ENCODE data around the gene FERMT3. TPM values are rescaled to one million over a fixed set of nuclear protein-coding genes. Genes with fewer than 3 reads are reported as not detected.

Gene FERMT3
- total RNA-seq, 4 donors from 2014 or later: 2.8 to 10.4 (median 6.1) TPM

DNA sequence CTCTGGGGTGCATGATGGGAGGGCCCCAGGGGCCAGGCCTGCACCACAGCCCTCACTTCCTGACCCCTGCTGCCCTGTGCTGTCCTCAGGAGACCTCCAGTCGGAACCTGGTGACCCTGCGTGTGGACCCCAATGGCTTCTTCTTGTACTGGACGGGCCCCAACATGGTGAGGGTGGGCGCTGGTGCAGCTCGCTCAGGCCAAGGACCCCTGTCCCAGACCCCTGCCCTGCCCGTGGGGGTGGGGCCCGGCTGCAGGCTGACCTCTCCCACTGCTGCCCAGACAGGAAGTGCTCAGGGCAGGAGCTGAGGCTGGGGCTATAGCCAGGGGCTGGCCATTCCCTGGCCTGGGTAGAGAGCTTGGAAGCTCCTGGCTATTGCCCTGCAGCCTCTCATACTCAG is 47.8 kb downstream of the FERMT3 start:
- intact Hi-C loops (cut with DNase I; ENCODE audit: low total_unique reads) (no loop called here), in situ Hi-C loops (cut with MboI; ENCODE audit: low sequenced_read_pairs in 4 of 4) (no loop called here)
- ATAC-seq (no peak), DNase-seq (no peak)
- H3K9me3 ChIP-seq: no peaks in the 10 kb centered on the region
- peaks cover 30 to 31% of the 10 kb centered on the region in 2 donors for H3K4me1 ChIP-seq
- peaks cover 0 to 30% of the 10 kb centered on the region in 2 donors for H3K36me3 ChIP-seq
- no peaks in the 10 kb centered on the region for H3K27me3 ChIP-seq
- TF ChIP-seq, protein P1, sequence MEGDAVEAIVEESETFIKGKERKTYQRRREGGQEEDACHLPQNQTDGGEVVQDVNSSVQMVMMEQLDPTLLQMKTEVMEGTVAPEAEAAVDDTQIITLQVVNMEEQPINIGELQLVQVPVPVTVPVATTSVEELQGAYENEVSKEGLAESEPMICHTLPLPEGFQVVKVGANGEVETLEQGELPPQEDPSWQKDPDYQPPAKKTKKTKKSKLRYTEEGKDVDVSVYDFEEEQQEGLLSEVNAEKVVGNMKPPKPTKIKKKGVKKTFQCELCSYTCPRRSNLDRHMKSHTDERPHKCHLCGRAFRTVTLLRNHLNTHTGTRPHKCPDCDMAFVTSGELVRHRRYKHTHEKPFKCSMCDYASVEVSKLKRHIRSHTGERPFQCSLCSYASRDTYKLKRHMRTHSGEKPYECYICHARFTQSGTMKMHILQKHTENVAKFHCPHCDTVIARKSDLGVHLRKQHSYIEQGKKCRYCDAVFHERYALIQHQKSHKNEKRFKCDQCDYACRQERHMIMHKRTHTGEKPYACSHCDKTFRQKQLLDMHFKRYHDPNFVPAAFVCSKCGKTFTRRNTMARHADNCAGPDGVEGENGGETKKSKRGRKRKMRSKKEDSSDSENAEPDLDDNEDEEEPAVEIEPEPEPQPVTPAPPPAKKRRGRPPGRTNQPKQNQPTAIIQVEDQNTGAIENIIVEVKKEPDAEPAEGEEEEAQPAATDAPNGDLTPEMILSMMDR (IDR thresholded peaks at IDR 0.05 in 4 of 5, conservative IDR thresholded peaks at IDR 0.05 in 1 of 5): no peak
- TF ChIP-seq POLR2A (IDR thresholded peaks at IDR 0.05): no peak
- no peak overlapping the region for H3K4me3 ChIP-seq
- no peak overlapping the region for H3K27ac ChIP-seq

DNA sequence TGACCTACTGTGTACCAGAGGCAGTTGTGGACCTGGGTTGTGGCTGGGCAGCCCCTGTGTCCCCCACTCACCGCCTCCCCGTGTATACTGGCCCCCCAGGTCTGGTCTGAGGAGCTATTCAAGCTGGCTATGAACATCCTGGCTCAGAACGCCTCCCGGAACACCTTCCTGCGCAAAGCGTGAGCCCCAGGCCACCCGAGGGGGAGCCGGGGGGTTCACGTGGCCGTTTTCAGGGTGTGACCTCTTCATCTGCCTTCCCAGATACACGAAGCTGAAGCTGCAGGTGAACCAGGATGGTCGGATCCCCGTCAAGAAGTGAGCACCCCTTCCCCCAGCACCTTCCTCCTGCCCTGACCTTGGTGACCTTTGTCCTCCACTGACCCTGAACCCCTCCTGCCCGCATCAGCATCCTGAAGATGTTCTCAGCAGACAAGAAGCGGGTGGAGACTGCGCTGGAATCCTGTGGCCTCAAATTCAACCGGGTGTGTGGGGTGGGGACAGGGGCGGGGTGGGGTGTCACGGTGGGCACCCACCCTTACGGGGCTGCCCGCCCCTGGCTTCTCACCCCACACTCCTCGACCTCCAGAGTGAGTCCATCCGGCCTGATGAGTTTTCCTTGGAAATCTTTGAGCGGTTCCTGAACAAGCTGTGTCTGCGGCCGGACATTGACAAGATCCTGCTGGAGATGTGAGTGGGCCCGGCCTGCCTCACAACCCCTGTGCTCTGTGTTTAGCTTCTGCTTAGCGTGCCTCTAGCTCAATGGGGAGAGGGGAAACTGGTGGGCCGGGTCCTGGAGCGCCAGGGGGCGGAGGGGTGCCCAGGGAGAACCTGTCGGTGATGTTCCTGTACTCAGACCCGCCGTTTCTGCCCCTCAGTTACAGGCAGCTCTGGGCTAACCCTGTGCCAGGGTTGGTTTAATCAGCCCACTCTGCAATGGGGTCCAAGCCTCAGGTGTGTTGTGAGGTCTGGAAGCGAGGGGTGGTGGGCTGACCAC is 48.9 kb downstream of the FERMT3 start:
- Histone ChIP-seq H3K4me1 (peaks cover 30 to 31% of the 10 kb centered on the region in 2 donors), H3K9me3 (no peaks in the 10 kb centered on the region), H3K36me3 (peaks cover 0 to 33% of the 10 kb centered on the region in 2 donors), H3K27ac (no peak overlapping the region), H3K27me3 (no peaks in the 10 kb centered on the region), H3K4me3 (no peak overlapping the region)
- intact Hi-C loops (cut with DNase I; ENCODE audit: low total_unique reads) (no loop called here), in situ Hi-C loops (cut with MboI; ENCODE audit: low sequenced_read_pairs in 4 of 4) (no loop called here)
- ATAC-seq (no peak), DNase-seq (no peak)
- TF ChIP-seq, protein P1 (IDR thresholded peaks at IDR 0.05 in 4 of 5, conservative IDR thresholded peaks at IDR 0.05 in 1 of 5): no peak
- no peak for TF ChIP-seq POLR2A (IDR thresholded peaks at IDR 0.05)

DNA sequence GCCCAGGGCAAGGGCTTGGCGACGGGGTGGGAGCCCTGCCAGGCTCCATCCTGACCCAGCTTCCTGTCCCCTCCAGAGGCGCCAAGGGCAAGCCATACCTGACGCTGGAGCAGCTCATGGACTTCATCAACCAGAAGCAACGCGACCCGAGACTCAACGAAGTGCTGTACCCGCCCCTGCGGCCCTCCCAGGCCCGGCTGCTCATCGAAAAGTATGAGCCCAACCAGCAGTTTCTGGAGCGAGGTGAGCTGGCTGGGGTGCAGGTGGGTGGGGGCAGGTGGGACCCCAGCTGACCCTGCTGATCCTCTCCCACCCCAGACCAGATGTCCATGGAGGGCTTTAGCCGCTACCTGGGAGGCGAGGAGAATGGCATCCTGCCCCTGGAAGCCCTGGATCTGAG is 49.8 kb downstream of the FERMT3 start:
- Histone ChIP-seq H3K36me3 (peaks cover 0 to 33% of the 10 kb centered on the region in 2 donors), H3K4me1 (peaks cover 24 to 25% of the 10 kb centered on the region in 2 donors), H3K4me3 (no peak overlapping the region), H3K27me3 (no peaks in the 10 kb centered on the region), H3K9me3 (no peaks in the 10 kb centered on the region), H3K27ac (no peak overlapping the region)
- ATAC-seq (no peak), DNase-seq (no peak)
- in situ Hi-C loops (cut with MboI; ENCODE audit: low sequenced_read_pairs in 4 of 4) (no loop called here), intact Hi-C loops (cut with DNase I; ENCODE audit: low total_unique reads) (no loop called here)
- TF ChIP-seq, protein P1 (IDR thresholded peaks at IDR 0.05 in 4 of 5, conservative IDR thresholded peaks at IDR 0.05 in 1 of 5): no peak
- no peak for TF ChIP-seq POLR2A (IDR thresholded peaks at IDR 0.05)

DNA sequence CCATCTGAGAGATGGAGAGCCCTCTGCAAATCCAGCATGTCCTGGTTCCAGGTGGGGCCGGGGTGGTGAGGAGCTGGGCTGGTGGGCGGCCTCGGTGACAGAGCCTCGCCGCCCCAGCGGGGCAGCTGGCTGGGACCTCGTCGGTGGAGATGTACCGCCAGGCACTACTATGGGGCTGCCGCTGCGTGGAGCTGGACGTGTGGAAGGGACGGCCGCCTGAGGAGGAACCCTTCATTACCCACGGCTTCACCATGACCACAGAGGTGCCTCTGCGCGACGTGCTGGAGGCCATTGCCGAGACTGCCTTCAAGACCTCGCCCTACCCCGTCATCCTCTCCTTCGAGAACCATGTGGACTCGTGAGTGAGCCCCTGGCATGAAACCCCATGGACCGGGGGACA is 51.8 kb downstream of the FERMT3 start:
- in situ Hi-C loops (cut with MboI; ENCODE audit: low sequenced_read_pairs in 4 of 4): no loop called here

More for the DNA sequence above, 51.8 kb downstream of the FERMT3 start:
- DNase-seq: no peak
- no peak for ATAC-seq
- no peak overlapping the region for H3K27ac ChIP-seq
- H3K36me3 ChIP-seq: peaks cover 0 to 42% of the 10 kb centered on the region in 2 donors
- peaks cover 6 to 11% of the 10 kb centered on the region in 2 donors for H3K4me1 ChIP-seq
- no peaks in the 10 kb centered on the region for H3K9me3 ChIP-seq
- intact Hi-C loops (cut with DNase I; ENCODE audit: low total_unique reads): no loop called here
- H3K27me3 ChIP-seq: no peaks in the 10 kb centered on the region
- TF ChIP-seq POLR2A (IDR thresholded peaks at IDR 0.05): no peak
- TF ChIP-seq, protein P1 (IDR thresholded peaks at IDR 0.05 in 4 of 5, conservative IDR thresholded peaks at IDR 0.05 in 1 of 5): no peak
- no peak overlapping the region for H3K4me3 ChIP-seq

Measured in gastrocnemius medialis (tissue), 4 donors.